MV-4-11 (cell line): ENCODE data around the gene USH2A.

Source experiments
- DNase-seq: peaks from one replicate; lab custom pipeline; 2025; lab: John Stamatoyannopoulos, UW

USH2A gene

DNA sequence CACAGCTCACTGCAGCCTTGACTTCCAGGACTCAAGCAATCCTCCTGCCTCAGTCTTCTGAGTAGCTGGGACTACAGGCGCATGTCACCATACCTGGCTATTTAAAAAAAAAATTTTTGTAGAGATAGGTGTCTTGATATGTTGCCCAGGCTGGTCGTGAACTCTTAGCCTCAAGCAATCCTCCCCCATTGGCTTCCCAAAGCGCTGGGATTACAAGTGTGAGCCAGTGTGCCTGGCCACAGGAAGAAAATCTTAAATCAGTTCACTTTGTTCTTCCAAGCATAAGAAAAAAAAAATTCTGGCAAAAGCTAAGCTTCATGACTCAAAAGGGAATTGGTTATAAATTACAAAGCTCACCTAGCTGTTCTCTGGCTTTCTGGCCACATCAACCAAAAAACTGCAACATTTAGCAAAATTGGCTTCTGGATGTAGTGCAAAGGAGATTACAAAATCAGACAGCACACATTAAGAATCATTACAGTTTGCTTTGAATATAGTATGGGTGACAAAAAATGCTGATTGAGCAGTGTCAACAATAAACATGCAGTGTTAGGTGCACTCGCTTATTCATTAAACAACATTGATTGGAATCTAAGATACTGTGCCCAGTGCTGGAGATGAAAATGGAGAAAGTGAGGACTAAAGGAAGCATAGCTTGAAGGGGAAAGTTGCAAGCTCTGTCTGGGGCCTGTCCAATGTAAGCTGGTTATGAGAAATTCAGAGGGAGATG is 779.5 kb downstream of the USH2A start:
- DNase-seq, result no peak

- no peak for DNase-seq
Measured at GRCh38 chr1:215640429-215641148, 782.7 kb downstream of the USH2A start.

GRCh38 chr1:215637041-215637573 is 786.1 kb downstream of the USH2A start:
- DNase-seq, result peak; percentile 53

- peak; percentile 55 for DNase-seq
Measured at GRCh38 chr1:215636258-215636965, 786.8 kb downstream of the USH2A start.

DNA sequence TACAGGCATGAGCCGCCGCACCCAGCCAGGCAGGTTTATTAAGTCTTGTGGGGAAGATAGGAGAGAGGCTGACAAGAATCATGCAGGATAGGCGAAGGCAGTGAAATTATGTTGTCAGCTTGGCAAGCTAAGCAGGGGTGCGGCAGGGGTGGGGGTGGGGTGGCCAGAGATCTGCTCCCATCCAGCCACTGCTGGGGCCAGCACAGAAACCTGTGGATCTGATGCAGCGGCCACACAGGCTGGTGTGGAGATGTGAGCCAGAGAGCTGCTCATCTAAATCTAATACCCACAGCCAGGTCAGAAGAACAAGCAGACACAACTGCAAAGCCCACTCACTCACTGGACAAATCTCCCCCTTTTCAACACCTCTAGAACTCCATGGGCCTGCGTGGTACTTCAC is 787.4 kb downstream of the USH2A start:
- DNase-seq, result no peak

GRCh38 chr1:215631489-215631888 is 791.8 kb downstream of the USH2A start:
- no peak for DNase-seq

- no peak for DNase-seq
Measured at GRCh38 chr1:215631040-215631439, 792.2 kb downstream of the USH2A start.

DNA sequence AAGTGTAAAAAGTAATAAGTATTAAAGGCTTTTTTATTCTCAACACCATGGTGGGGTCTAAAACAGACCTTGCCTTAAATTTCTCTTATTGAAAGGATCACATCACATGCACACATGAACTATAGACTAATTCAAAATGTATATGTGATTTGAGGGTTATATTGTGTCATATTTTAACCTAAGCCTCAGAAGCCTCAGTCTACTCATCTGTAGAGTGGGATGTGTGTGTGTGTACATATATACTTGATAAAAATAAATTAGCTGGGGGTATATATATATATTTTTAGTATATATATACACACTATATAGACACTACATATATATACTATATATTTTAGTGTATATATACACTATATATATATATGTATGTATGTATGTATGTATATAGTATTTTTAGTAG is 797.3 kb downstream of the USH2A start:
- DNase-seq, result no peak

- no peak for DNase-seq
Measured at GRCh38 chr1:215623162-215623561, 800.1 kb downstream of the USH2A start.

- peak; percentile 14 for DNase-seq
Measured at GRCh38 chr1:215617979-215618378, 805.3 kb downstream of the USH2A start.

DNA sequence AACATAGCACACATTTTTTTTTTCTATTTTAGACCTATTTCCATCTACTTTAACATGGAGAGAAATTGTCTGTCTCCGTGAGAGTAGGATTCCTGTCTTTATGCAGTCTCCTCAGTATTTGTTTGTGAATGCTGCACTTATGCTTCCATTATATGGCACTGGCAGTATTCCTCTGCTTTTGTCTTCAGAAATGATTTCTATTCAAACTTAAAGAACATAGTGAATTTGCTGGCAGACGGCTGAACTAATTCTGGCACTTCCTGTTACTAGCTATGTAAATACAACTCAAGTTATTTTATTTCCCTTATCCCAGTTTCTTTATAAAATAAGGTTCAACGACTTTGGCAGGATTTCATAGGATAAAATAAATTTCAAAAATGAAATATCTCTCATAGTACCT is 810.9 kb downstream of the USH2A start:
- DNase-seq, result no peak

- no peak for DNase-seq
Measured at GRCh38 chr1:215608646-215609045, 814.6 kb downstream of the USH2A start.

- no peak for DNase-seq
Measured at GRCh38 chr1:215607412-215607811, 815.8 kb downstream of the USH2A start.

DNA sequence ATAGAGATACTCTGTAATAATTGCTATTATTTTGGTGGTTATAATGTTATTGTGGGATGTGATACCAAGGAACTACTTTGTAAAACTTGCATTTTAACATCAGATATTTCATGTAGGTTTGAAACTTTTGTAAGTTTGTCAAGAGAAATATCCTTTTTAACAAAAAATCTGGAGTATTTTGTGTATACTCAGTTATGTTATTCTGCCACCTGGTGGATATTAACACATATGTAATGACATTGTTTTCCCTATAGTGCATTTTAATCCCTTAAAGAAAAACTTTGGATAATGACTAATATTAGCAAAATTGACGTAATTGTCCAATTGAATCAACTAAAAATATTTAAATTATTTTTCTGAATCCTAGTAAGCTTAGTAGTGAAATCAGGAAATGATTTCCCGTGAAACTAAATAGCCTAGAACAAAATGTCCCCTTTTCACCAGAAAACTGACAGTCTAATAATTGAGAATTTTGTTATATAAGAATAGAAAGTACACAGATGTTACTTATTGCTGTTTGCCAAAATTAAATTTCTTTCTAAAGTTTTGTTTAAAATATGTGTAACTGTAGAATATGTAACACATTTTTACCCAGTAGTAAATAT is 816.6 kb downstream of the USH2A start:
- no peak for DNase-seq

DNA sequence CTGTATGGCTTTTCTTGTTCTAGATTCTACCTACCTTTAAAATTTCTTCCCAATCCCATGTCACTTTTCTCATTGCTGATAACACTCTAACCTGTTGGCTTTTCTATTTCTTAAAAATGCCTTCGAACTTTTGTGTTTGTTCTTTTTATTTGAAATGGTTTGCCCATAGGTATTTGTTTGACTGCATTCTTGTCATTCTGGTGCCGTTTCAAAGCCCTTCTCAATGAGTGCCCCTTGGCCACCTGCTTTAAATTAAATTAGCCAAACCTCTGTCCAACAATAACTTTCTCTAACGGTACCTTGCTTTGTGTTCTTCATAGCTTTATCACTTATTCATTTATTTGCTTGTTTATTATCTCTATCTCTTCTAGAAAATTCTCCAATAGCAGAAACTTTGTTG is 817.2 kb downstream of the USH2A start:
- DNase-seq, result no peak

- DNase-seq, result no peak
Measured at GRCh38 chr1:215605011-215605621, 818.1 kb downstream of the USH2A start.

DNA sequence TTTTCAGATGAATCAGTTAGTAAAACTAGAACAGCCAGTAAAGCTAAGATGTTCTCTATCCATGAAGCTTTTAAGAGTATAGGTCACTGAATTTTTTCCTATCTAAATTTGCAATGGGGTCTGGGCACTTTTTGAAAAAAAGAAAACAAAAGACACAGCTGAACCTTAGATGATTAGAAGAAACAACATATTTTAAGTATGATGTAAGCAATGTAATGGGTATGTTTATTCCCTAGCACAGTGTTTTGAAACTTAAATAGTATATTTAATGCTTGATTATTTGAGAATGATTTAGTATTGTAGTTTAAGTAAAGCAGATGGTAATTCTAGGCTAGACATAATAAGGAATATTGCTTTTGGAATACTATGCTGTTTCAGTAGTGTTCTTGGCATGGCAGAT is 819.9 kb downstream of the USH2A start:
- no peak for DNase-seq

GRCh38 chr1:215601276-215601675 is 822.0 kb downstream of the USH2A start:
- DNase-seq, result no peak

DNA sequence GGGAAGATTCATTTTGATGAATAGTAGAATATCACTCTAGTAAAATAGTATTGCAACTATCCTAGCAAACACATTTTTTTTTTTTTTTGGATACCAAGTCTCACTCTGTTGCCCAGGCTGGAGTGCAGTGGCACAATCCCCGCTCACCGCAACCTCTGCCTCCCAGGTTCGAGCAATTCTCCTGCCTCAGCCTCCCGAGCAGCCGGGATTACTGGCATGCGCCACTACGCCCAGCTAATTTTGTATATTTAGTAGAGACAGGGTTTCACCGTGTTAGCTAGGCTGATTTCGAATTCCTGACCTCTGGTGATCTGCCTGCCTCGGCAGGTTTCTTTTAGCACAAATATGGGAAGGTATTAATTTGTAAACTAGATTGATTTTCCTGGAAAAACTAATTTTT is 822.4 kb downstream of the USH2A start:
- no peak for DNase-seq

DNA sequence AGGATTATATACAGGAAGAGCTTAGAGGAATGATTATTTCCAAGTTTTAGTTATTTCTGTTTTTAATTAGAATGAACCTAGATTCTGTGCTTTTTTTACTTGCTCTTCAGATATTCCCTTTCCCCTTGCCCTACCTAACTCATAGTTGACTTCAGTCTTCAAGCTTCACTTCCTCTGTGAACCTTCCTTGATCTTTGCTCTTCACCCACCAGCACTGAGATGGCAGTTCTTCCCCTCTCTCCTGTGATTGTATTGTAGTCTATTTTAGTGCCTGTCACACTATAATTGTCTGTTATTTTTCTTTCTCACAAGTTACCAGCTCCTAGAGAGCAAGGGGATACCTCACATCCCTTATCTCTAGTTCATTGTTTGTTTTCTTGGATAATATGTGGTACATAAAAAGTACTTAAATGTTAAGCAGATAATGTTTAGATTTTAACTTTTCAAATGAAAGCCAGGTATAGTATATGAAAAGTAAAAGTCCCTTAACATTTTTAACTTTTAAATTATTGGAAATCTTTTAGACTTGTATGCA is 822.9 kb downstream of the USH2A start:
- DNase-seq, result peak; percentile 7

GRCh38 chr1:215599418-215600074 is 823.7 kb downstream of the USH2A start:
- no peak for DNase-seq
